HG03039 (cell line): ENCODE data around the gene SPTBN4.
A peak's percentile ranks its signal among the peaks of the same experiment; 100 is the strongest.
"Not testable (repeated sequence)": the region's sequence is repeated elsewhere in the genome, so short reads cannot be mapped to it uniquely, and the experiment has no call there.

Experiments
- ATAC-seq: cut with Tn5 transposase; IDR thresholded peaks from one replicate; pipeline ENCODE4 v1.9.1; 2021; ENCODE audit warnings: mild to moderate bottlenecking, moderate library complexity; ENCODE audit not compliant: unreplicated experiment

SPTBN4 gene

GRCh38 chr19:40556953-40557530 lies 90.2 kb downstream of the SPTBN4 start:
- no peak for ATAC-seq

DNA sequence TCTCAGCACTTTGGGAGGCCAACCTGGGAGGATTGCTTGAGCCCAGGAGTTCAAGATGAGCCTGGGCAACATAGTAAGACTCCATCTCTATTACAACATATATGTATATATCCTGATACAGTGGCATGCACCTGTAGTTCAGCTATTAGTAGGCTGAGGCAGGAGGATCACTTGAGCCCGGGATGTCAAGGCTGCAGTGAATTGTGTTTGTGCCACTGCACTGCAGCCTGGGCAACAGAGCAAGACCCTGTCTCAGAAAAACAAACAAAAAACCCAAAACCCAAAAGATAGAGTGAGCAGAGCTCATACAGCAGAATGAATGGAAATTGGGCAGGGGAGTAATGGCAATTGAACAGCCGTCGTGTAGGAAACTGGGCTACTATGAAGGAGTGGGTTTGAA lies 92.6 kb downstream of the SPTBN4 start:
- no peak for ATAC-seq

DNA sequence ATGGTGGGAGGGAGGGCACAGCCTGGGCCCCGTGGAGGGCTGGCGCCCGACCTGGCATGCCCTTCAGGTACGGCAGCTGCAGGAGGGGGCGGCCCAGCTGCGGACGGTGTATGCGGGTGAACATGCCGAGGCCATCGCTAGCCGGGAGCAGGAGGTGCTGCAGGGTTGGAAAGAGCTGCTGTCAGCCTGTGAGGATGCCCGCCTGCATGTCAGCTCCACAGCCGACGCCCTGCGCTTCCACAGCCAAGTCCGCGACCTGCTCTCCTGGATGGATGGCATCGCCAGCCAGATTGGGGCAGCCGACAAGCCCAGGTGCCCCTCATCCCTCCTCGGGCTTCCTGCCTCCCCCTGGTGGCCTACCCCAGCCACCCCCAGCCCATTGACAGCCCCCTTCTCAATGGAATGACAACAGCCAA lies 93.3 kb downstream of the SPTBN4 start:
- ATAC-seq, result no peak

DNA sequence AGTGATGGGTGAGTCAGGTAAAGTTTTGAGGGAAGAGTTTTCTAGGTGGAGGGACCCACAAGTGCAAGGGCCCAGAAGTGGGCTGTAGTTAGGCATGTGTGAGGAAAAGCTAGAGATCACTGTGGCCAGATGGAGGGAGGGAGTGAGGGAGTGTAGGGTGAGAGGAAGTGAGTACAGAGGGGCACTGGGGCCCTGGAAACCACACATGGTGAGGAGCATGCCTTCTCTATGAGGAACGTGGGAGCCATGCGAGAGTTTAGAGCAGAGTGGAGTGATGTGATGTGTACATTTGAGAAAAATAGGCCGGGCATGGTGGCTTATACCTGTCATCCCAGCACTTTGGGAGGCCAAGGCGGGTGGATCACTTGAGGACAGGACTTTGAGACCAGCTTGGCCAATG lies 95.1 kb downstream of the SPTBN4 start:
- ATAC-seq, result no peak

- ATAC-seq, result not testable (repeated sequence)
Observed at GRCh38 chr19:40564535-40564934, 97.7 kb downstream of the SPTBN4 start.

DNA sequence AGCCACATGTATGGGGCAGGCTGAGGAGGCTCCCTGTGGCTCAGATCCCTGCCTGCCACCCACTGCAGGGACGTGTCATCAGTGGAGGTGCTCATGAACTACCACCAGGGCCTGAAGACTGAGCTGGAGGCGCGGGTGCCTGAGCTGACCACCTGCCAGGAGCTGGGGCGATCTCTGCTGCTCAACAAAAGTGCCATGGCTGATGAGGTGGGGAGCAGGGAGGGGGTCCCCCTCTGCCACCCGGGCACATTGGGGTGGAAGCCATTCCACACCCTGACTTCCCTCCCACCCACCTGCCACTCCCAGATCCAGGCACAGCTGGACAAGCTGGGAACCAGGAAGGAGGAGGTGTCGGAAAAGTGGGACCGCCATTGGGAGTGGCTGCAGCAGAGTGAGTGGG lies 98.6 kb downstream of the SPTBN4 start:
- no peak for ATAC-seq

- ATAC-seq, result no peak
Observed at GRCh38 chr19:40565910-40566495, 99.2 kb downstream of the SPTBN4 start.

- no peak for ATAC-seq
Observed at GRCh38 chr19:40567040-40567749, 100.4 kb downstream of the SPTBN4 start.

DNA sequence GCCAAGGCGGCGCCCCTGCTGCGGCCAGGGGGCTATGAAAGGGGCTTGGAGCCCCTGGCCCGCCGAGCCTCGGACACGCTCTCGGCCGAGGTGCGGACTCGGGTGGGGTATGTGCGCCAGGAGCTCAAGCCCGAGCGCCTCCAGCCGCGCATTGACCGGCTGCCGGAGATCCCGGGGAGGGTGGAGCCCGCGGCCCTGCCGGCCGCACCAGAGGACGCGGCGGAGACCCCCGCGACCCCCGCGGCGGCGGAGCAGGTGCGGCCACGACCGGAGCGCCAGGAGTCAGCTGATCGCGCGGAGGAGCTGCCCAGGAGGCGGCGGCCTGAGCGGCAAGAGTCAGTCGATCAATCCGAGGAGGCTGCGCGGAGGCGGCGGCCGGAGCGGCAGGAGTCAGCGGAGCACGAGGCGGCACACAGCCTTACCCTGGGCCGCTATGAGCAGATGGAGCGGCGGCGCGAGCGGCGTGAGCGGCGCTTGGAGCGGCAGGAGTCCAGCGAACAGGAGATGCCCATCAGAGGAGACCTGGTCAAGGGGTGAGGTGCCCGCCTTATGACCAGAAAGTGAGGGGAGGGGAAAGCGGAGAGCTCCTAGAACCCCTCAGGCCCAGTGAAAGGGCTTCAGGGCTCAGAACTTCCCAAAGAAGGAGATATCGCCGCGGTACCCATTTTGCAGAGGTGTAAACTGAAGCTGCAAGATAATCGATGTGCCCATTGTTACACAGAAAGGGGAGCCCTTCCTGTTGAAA lies 101.1 kb downstream of the SPTBN4 start:
- no peak for ATAC-seq

- peak; percentile 83 for ATAC-seq
Observed at GRCh38 chr19:40570313-40571004, 103.7 kb downstream of the SPTBN4 start.

DNA sequence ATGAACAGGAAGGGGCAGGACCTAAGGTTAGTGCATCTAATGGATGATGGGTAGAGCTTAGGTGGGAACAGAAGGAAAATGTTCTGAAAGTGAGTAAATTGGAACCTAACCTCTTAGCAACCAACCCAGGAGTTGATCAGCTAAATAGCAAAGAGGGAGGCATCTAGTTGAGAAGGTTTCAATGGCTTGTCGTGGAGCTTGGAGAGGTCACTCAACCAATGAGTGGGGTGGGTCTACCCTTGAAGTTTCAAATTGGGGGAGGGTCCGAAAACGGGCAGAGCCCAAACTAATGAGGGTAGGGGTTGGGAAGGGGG lies 104.2 kb downstream of the SPTBN4 start:
- ATAC-seq, result no peak

GRCh38 chr19:40571831-40572495 lies 105.2 kb downstream of the SPTBN4 start:
- no peak for ATAC-seq

DNA sequence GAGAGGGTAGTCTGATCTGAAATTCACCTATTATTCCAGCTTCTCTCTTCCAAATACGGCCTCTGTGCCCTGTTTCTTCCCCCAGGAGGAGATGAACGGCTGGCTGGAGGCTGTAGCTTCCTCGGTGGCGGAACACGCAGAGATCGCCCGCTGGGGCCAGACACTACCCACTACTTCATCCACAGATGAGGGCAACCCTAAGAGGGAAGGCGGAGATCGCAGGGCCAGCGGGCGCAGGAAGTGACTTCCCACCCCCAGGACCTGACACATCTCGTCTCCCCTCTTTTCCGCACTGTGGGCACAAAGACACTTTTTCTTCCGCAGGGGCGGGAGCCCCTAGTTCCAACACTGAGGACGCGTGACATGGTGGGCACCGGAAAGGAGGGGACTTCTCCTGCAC lies 108.5 kb downstream of the SPTBN4 start:
- ATAC-seq, result no peak

DNA sequence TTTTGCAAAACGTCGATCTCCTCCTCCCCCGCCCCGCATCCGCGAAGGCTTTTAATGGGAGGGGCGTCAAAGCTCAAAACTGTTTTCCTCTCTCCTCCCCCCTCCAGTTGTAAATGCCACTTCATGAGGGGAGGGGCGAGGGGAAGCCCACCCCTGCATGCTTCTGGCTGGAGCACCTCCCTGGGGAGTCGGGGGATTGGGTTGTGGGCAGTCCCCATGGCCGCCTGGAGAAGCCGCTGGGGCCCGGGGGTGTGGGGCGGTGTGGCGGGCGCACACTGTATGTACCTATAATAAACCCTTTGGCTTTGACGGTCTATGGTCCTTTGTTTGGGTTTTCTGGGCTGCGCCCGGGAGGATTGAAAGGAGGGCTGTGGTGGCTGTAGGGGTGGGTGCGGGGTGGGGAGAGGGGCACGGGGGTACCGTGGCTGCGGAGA lies 109.4 kb downstream of the SPTBN4 start:
- peak; percentile 13 for ATAC-seq

DNA sequence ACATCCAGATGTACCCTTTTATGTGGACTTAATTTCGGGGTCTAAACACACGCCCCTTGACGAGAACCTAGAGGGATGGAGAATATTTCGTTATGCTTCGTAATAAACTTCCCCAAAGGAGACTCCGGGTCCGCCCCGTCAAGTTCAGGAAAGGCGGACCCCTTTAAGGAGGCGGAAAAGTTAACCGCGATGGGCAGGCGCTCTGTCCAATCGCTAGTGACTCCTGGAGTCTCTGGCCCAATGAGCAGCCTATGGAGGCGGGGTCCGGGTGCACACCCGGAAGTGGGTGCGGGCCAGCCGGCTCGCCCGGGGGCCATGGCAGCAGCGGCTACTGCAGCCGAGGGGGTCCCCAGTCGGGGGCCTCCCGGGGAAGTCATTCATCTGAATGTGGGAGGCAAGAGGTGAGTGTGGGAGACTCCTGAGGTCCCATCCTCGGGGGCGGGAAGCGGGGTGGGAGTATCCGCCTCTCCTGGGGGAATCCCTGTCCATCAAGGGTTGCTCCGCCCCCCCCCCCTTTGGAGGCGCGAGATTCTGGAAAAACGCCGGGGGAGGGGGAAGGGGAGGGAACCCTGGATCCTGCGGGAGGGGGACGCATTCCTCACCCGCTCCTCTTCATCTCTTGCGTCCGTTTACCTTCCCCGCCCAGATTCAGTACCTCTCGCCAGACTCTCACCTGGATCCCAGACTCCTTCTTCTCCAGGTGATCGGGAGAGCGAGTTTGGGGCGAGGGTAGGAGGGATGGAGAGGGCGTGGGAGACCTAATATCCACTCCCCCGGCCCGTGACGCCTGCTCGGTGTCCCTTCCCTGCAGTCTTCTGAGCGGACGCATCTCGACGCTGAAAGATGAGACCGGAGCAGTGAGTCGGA lies 110.0 kb downstream of the SPTBN4 start, which contains the start of gene SHKBP1:
SHKBP1 (plus strand) TSS at position 289 of the 867 bp plus-strand sequence; CDS start at position 316, 27 bp downstream.
- ATAC-seq, result peak; percentile 95

GRCh38 chr19:40578442-40578908 lies 111.7 kb downstream of the SPTBN4 start:
- ATAC-seq, result no peak

DNA sequence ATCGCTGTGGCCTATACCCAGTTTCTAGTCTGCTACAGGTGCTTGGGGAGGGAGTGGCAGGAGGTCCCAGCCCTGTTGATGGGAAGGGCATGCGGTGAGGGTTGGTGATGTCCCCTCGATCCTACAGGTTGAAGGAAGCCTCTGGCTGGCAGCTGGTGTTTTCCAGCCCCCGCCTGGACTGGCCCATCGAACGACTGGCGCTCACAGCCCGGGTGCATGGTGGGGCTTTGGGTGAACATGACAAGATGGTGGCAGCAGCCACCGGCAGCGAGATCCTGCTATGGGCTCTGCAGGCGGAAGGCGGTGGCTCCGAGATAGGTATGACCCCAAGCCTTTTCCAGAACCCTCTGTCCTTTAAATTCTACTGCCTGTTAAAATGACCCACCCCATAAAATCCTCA lies 113.8 kb downstream of the SPTBN4 start:
- ATAC-seq, result no peak

DNA sequence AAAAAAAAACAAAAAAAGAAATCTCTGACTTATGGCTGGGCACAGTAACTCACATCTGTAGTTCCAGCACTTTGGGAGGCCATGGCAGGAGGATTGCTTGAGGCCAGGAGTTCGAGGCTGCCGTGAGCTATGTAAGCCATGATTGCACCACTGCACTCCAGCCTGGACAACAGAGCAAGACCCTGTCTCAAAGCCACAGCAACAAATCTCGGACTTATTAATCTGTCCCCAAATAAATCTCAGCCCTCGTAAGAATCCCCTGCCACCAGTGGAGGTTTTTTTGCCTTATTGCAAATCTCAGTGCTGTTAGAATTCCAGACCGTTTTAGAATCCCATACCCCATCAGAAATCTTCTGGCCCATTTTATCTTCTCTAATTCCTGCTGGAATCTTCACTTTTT lies 114.7 kb downstream of the SPTBN4 start:
- ATAC-seq, result no peak

GRCh38 chr19:40582467-40582866 lies 115.7 kb downstream of the SPTBN4 start:
- ATAC-seq, result no peak
